Type B pancreatic cell (in vitro differentiated cells): ENCODE data around the gene CNOT11. TPM values are rescaled to one million over a fixed set of nuclear protein-coding genes. Genes with fewer than 3 reads are reported as not detected.
"Not testable (repeated sequence)": the region's sequence is repeated elsewhere in the genome, so short reads cannot be mapped to it uniquely, and the experiment has no call there.

ENCODE experiments used
- DNase-seq: peaks from one replicate; pipeline ENCODE4 v3.0.0; 2021; ENCODE audit warnings: mixed read lengths; ENCODE audit not compliant: unreplicated experiment; ENCODE audit errors: extremely low spot score
- H3K27ac Mint-ChIP-seq: 2 replicates; pipeline ENCODE4 v1.8.0; 2021; ENCODE audit warnings: mild to moderate bottlenecking, mixed read lengths
- H3K27me3 Mint-ChIP-seq: 2 replicates; pipeline ENCODE4 v1.8.0; 2021; ENCODE audit warnings: mixed read lengths
- H3K36me3 Mint-ChIP-seq: 2 replicates; pipeline ENCODE4 v1.8.0; 2021; ENCODE audit warnings: mixed read lengths
- H3K4me1 Mint-ChIP-seq: one replicate; pipeline ENCODE4 v1.8.0; 2021; ENCODE audit warnings: mixed read lengths; ENCODE audit not compliant: unreplicated experiment
- H3K4me3 Mint-ChIP-seq: 2 replicates; pipeline ENCODE4 v1.8.0; 2021; ENCODE audit warnings: mild to moderate bottlenecking, mixed read lengths
- H3K9me3 Mint-ChIP-seq: 2 replicates; pipeline ENCODE4 v1.8.0; 2021; ENCODE audit warnings: mixed read lengths
- CTCF ChIP-seq: fragments of 200-600 bp; sonication (generic); conservative IDR thresholded peaks from 2 replicates; pipeline ENCODE4 v1.5.0; 2021; ENCODE audit warnings: antibody characterized with exemption, mild to moderate bottlenecking
- long read RNA-seq: library from polyadenylated mRNA; unstranded; transcript quantifications from one replicate; pipeline ENCODE4 v2.0.0, GENCODE V29; 2020
- total RNA-seq: library from RNA; stranded (reverse); gene quantifications from 2 replicates; pipeline ENCODE4 v1.2.1, GENCODE V29; 2021; ENCODE audit warnings: low replicate concordance

The CNOT11 gene
- total RNA-seq, result 64.5 and 69.6 TPM in 2 replicates
- long read RNA-seq, partial matches to known transcripts, result 12 of 18 reads
- long read RNA-seq, other reads (novel, unspliced or antisense), result 2 of 18 reads

- peak within 1 kb of the TSS; percentile 92 for H3K27ac Mint-ChIP-seq
- peak; percentile 99 for DNase-seq
- no peaks in the 10 kb centered on the region for H3K9me3 Mint-ChIP-seq
- H3K27me3 Mint-ChIP-seq, result no peaks in the 10 kb centered on the region
- peaks cover 10% of the 10 kb centered on the region for H3K36me3 Mint-ChIP-seq
- TF ChIP-seq CTCF, result no peak
- H3K4me3 Mint-ChIP-seq, result peak within 1 kb of the TSS; percentile 96
- peaks cover 34% of the 10 kb centered on the region for H3K4me1 Mint-ChIP-seq
Observed at GRCh38 chr2:101252408-101253012, at the start of gene CNOT11. CNOT11 (plus strand) TSS chr2:101252886; CDS start chr2:101252965, 79 bp downstream.

GRCh38 chr2:101204400-101205115 lies 48.1 kb upstream of the CNOT11 start:
- Mint-ChIP-seq H3K9me3 (peaks cover 11% of the 10 kb centered on the region), H3K27ac (no peak overlapping the region), H3K27me3 (no peaks in the 10 kb centered on the region), H3K4me1 (no peaks in the 10 kb centered on the region), H3K36me3 (no peaks in the 10 kb centered on the region), H3K4me3 (no peak overlapping the region)
- no peak for DNase-seq
- peak; percentile 58 for TF ChIP-seq CTCF

GRCh38 chr2:101205521-101206479 lies 46.9 kb upstream of the CNOT11 start:
- Mint-ChIP-seq H3K36me3 (no peaks in the 10 kb centered on the region), H3K4me1 (no peaks in the 10 kb centered on the region), H3K4me3 (peak overlapping the region; percentile 40), H3K9me3 (peaks cover 11% of the 10 kb centered on the region), H3K27me3 (no peaks in the 10 kb centered on the region), H3K27ac (peak overlapping the region; percentile 23)
- peak; percentile 74 for TF ChIP-seq CTCF
- no peak for DNase-seq

- H3K9me3 Mint-ChIP-seq, result peaks cover 11% of the 10 kb centered on the region
- no peaks in the 10 kb centered on the region for H3K4me1 Mint-ChIP-seq
- H3K4me3 Mint-ChIP-seq, result no peak overlapping the region
- H3K27me3 Mint-ChIP-seq, result no peaks in the 10 kb centered on the region
- no peak for TF ChIP-seq CTCF
- no peak overlapping the region for H3K27ac Mint-ChIP-seq
- no peaks in the 10 kb centered on the region for H3K36me3 Mint-ChIP-seq
- no peak for DNase-seq
Observed at GRCh38 chr2:101208830-101209229, 43.9 kb upstream of the CNOT11 start.

- H3K36me3 Mint-ChIP-seq, result no peaks in the 10 kb centered on the region
- H3K9me3 Mint-ChIP-seq, result no peaks in the 10 kb centered on the region
- DNase-seq, result no peak
- H3K27me3 Mint-ChIP-seq, result no peaks in the 10 kb centered on the region
- H3K4me3 Mint-ChIP-seq, result no peak overlapping the region
- H3K27ac Mint-ChIP-seq, result no peak overlapping the region
- TF ChIP-seq CTCF, result no peak
- H3K4me1 Mint-ChIP-seq, result peaks cover 5% of the 10 kb centered on the region
Observed at GRCh38 chr2:101219246-101219645, 33.4 kb upstream of the CNOT11 start.

GRCh38 chr2:101220091-101220490 lies 32.6 kb upstream of the CNOT11 start:
- not testable (repeated sequence) for H3K9me3 Mint-ChIP-seq, H3K4me1 Mint-ChIP-seq, DNase-seq, H3K27me3 Mint-ChIP-seq, H3K36me3 Mint-ChIP-seq, H3K4me3 Mint-ChIP-seq, H3K27ac Mint-ChIP-seq
